GM12865 (cell line): ENCODE data around the gene UFSP1.

Experiments
- DNase-seq: peaks from one replicate; pipeline ENCODE4 v3.0.0; 2010; ENCODE audit warnings: low read depth
- H3K4me3 ChIP-seq: 2 replicates; pipeline ENCODE4 v1.5.1; 2011; ENCODE audit warnings: mild to moderate bottlenecking, low read depth, low read length, control low read depth
- TF ChIP-seq, protein P1 (sequence below): IDR thresholded peaks from 2 replicates; pipeline ENCODE4 v1.5.1; 2011; ENCODE audit warnings: low read length, control low read depth, low read depth, inconsistent platforms; ENCODE audit not compliant: insufficient read depth; ENCODE audit errors: missing control alignments

The UFSP1 gene

GRCh38 chr7:100885440-100886141 is 3.9 kb downstream of the UFSP1 start:
- DNase-seq = no peak
- no peak overlapping the region for H3K4me3 ChIP-seq
- TF ChIP-seq, protein P1, sequence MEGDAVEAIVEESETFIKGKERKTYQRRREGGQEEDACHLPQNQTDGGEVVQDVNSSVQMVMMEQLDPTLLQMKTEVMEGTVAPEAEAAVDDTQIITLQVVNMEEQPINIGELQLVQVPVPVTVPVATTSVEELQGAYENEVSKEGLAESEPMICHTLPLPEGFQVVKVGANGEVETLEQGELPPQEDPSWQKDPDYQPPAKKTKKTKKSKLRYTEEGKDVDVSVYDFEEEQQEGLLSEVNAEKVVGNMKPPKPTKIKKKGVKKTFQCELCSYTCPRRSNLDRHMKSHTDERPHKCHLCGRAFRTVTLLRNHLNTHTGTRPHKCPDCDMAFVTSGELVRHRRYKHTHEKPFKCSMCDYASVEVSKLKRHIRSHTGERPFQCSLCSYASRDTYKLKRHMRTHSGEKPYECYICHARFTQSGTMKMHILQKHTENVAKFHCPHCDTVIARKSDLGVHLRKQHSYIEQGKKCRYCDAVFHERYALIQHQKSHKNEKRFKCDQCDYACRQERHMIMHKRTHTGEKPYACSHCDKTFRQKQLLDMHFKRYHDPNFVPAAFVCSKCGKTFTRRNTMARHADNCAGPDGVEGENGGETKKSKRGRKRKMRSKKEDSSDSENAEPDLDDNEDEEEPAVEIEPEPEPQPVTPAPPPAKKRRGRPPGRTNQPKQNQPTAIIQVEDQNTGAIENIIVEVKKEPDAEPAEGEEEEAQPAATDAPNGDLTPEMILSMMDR = no peak

- DNase-seq = no peak
- no peak overlapping the region for H3K4me3 ChIP-seq
- TF ChIP-seq, protein P1 = no peak
These were observed 4.6 kb downstream of the UFSP1 start for GRCh38 chr7:100884736-100885439.

DNA sequence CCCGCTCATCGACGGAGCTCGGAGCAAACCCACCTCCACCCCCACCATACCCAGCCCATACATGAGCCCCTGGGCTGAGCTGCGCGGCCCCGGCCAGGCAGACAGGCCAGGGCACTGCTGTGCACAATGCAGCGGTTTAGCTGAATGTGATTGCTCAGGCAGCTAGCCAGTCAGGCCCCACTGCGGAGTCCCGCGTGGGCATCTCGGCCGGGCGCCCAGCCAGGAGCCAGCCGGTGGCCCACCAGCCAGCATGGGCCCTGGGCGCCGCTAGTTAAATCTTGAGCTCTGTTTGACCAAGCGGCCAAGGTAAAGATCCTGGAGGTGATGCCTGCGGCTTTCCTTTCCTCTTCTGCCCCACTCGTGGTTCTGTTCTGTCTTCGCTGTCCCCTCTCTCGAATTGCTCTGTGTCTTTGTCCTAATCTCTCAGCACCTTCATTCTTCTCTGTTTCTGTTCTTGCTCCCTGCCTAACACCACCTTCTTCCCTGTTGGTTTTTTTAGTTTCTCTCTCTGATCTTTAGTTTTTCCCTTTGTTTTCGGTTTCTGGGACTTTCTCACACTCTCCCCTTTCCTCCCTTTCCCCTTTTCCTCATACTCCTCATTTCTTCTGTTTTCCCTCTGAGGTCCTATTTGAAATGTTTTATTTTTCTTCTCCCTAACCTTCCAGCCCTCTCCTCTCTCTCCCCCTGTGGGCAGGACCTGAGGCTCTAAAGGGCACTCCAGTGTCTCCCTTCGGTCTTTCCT is 6.6 kb downstream of the UFSP1 start:
- TF ChIP-seq, protein P1 = no peak
- H3K4me3 ChIP-seq = no peak overlapping the region
- DNase-seq = no peak

GRCh38 chr7:100882201-100882600 is 7.3 kb downstream of the UFSP1 start:
- H3K4me3 ChIP-seq = no peak overlapping the region
- no peak for DNase-seq
- TF ChIP-seq, protein P1 = no peak

- TF ChIP-seq, protein P1 = no peak
- no peak overlapping the region for H3K4me3 ChIP-seq
- DNase-seq = no peak
These were observed 8.4 kb downstream of the UFSP1 start for GRCh38 chr7:100881136-100881535.

DNA sequence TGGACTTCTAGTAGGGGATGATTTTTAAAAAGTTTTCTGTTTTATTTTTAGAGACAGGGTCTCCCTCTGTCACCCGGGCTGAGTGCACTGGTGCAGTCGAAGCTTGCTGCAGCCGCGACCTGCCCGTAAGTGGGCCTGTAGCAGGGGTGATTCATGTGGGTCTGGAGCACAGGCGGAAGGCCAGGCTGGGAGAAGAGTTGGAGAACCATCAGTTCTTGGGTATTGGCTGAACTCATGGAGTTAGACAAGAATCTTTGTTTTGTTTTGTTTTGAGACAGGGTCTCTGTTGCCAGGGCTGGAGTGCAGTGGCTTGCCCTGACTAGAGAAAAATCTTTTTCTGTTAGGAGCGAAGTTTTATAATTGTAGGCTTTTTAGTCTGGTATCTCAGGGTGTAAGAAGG is 8.9 kb downstream of the UFSP1 start:
- no peak overlapping the region for H3K4me3 ChIP-seq
- TF ChIP-seq, protein P1 = no peak
- no peak for DNase-seq
